Karpas-422 (cell line): Measurements from ENCODE around the gene FNDC3B. TPM values are rescaled to one million over a fixed set of nuclear protein-coding genes. Genes with fewer than 3 reads are reported as not detected.

Source experiments
- DNase-seq: peaks from one replicate; pipeline ENCODE4 v3.0.0-alpha.2; 2015
- H2AFZ ChIP-seq: fragments of 200-600 bp; sonication (generic); 2 replicates; pipeline ENCODE4 v1.6.1; 2014; ENCODE audit warnings: antibody characterized with exemption, low read length, mixed read lengths
- H3K27ac ChIP-seq: fragments of 200-600 bp; sonication (generic); 2 replicates; pipeline ENCODE4 v1.5.1; 2014; ENCODE audit warnings: mild to moderate bottlenecking, low read length, moderate library complexity
- H3K27me3 ChIP-seq: fragments of 200-600 bp; sonication (generic); 2 replicates; pipeline ENCODE4 v1.6.1; 2014; ENCODE audit warnings: low read length, mixed read lengths
- H3K36me3 ChIP-seq: fragments of 200-600 bp; sonication (generic); 2 replicates; pipeline ENCODE4 v1.6.1; 2014; ENCODE audit warnings: low read length, mixed read lengths; ENCODE audit not compliant: insufficient read depth
- H3K4me1 ChIP-seq: fragments of 200-600 bp; sonication (generic); 2 replicates; pipeline ENCODE4 v1.6.1; 2014; ENCODE audit warnings: mild to moderate bottlenecking, low read length, mixed read lengths
- H3K4me2 ChIP-seq: fragments of 200-600 bp; sonication (generic); 2 replicates; pipeline ENCODE4 v1.6.1; 2014; ENCODE audit warnings: low read length, low read depth, mild to moderate bottlenecking; ENCODE audit not compliant: poor library complexity, severe bottlenecking
- H3K4me3 ChIP-seq: fragments of 200-600 bp; sonication (generic); 2 replicates; pipeline ENCODE4 v1.5.1; 2014; ENCODE audit warnings: mild to moderate bottlenecking, antibody characterized with exemption, low read length, mixed read lengths
- H3K79me2 ChIP-seq: fragments of 200-600 bp; sonication (generic); 2 replicates; pipeline ENCODE4 v1.6.1; 2014; ENCODE audit warnings: mild to moderate bottlenecking, low read length, mixed read lengths
- H3K9ac ChIP-seq: fragments of 200-600 bp; sonication (generic); 2 replicates; pipeline ENCODE4 v1.6.0; 2014; ENCODE audit warnings: low read length
- H3K9me2 ChIP-seq: fragments of 200-600 bp; sonication (generic), shearing (Covaris generic); replicated peaks from 2 replicates; pipeline ENCODE4 v1.6.0; 2014; ENCODE audit warnings: mild to moderate bottlenecking, low read length, moderate library complexity; ENCODE audit not compliant: insufficient read depth
- H3K9me3 ChIP-seq: fragments of 300-700, 200-600 bp; sonication (generic); 2 replicates; pipeline ENCODE4 v1.6.1; 2014; ENCODE audit warnings: low read length, mixed read lengths
- H4K20me1 ChIP-seq: fragments of 200-600 bp; sonication (generic); 2 replicates; pipeline ENCODE4 v1.6.1; 2014; ENCODE audit warnings: mild to moderate bottlenecking, antibody characterized with exemption, low read length, low read depth; ENCODE audit not compliant: insufficient read depth
- total RNA-seq: library from RNA; depleted of rRNA; stranded (reverse); fragments of >200 nt; shearing (Covaris generic); gene quantifications from 2 replicates; pipeline ENCODE4 v1.2.3, GENCODE V29; 2014; ENCODE audit warnings: low replicate concordance

Gene FNDC3B
- total RNA-seq, 1 experiment from 2014 or later, result 2.6 TPM

DNA sequence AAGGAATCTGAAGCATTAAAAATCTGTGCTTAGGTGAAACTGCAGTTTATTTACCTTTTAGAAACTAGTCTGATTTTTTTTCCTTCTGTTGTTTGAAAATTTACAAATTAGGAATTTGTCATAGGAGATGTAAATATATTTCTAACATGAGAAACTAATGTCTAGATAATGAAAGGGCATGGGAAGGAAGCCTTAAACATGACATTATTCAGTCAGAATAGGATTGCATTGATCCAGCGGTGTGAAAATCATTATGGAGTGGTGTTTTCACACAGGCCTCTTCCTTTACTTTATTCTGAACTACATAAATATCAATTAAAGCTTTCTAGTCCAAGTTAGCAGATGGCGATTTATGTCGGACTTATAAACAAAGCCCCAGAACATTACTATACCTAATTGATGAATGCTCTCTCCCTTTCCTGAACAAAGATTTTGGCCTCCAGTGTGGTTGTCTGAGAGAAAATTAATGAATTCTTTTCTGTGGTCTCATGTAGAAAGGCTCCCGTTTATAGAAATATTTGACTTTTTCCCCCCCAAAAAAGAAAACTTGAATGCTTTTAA lies 37.9 kb downstream of the FNDC3B start:
- Histone ChIP-seq H3K36me3 (no peaks in the 10 kb centered on the region), H3K4me3 (no peak overlapping the region), H3K27me3 (no peaks in the 10 kb centered on the region), H2AFZ (no peak overlapping the region), H3K79me2 (no peaks in the 10 kb centered on the region), H4K20me1 (0 out of 2 replicates have a peak, but pooled peaks cover 3% of the 10 kb centered on the region), H3K4me2 (no peak overlapping the region), H3K27ac (no peak overlapping the region), H3K9ac (no peak overlapping the region), H3K9me3 (no peaks in the 10 kb centered on the region), H3K9me2 (no peaks in the 10 kb centered on the region), H3K4me1 (no peaks in the 10 kb centered on the region)
- DNase-seq, result no peak

DNA sequence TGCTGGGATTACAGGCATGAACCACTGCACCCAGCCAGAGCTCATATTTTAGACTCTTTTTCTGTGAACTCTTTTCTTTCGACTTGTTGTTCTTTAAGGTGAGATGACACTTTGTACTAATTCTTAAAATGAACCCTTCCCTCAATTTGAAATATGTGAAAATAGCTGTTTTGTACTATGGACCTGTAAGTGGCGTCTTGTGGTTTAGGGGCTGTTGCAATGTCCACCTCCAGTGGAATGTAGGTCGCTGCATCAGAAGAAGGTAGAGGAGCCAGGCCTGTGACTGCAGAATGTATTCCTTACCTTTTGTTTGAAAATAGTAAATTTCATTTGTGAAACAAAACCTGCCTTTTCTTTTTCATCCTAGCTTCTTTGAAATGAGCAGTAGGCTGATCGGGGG lies 38.9 kb downstream of the FNDC3B start:
- Histone ChIP-seq H3K4me3 (no peak overlapping the region), H3K9ac (no peak overlapping the region), H4K20me1 (0 out of 2 replicates have a peak, but pooled peaks cover 3% of the 10 kb centered on the region), H3K27me3 (no peaks in the 10 kb centered on the region), H3K27ac (no peak overlapping the region), H3K36me3 (no peaks in the 10 kb centered on the region), H3K9me2 (no peaks in the 10 kb centered on the region), H3K4me2 (no peak overlapping the region), H3K79me2 (no peaks in the 10 kb centered on the region), H2AFZ (no peak overlapping the region), H3K9me3 (no peaks in the 10 kb centered on the region), H3K4me1 (no peaks in the 10 kb centered on the region)
- no peak for DNase-seq

DNA sequence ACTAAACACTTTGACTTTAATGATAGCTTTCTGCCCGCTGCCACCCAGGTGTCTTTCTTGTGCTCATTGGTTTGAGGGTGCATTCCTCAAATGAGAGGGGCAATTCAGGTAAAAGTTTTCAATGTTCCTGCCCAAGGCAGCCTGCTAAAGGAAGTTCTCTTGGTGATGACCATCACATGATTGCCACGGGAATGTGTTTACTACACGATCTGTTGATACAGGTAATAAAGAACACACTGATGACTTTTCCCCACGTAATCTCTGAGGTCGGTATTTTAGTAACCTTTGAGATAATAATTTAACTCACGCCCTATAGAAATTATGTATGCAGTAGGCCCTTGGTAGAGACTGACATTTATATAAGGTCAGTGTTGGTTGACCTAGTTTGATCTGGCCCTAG lies 39.3 kb downstream of the FNDC3B start:
- Histone ChIP-seq H3K27me3 (no peaks in the 10 kb centered on the region), H3K36me3 (no peaks in the 10 kb centered on the region), H2AFZ (no peak overlapping the region), H3K9me2 (no peaks in the 10 kb centered on the region), H3K9ac (no peak overlapping the region), H4K20me1 (0 out of 2 replicates have a peak, but pooled peaks cover 3% of the 10 kb centered on the region), H3K9me3 (no peaks in the 10 kb centered on the region), H3K79me2 (no peaks in the 10 kb centered on the region), H3K27ac (no peak overlapping the region), H3K4me3 (no peak overlapping the region), H3K4me1 (no peaks in the 10 kb centered on the region), H3K4me2 (no peak overlapping the region)
- no peak for DNase-seq

DNA sequence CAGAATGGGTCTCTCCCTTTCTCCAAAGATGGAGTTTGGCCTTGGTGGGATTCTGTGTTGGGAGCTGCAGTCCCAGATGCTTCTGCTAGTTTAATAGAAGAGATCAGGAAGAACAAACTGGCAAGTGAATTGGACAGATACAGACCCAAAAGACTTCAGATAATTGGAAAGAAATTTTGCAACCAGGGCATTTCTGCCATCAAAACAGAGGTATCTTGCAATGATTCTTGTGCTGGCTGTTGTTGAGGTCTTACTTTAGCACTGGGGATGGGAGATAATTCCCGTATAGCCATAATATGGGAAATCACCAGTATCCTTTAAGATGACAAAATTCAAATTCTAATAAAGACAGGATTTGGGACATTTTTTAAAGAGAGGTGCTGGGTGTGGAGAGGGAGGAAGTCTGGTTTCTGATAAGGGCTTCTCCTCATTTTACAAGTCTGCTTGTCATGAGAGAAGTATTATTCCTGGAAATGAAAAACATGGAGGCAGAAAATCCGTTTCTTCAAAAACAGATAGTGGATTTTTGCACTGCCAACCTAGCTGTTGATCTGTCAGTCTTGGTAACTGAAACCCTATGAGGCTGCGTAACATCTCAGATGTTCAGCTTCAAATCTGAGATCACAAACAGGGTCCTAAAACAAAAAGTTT lies 40.1 kb downstream of the FNDC3B start:
- H3K9ac ChIP-seq, result no peak overlapping the region
- no peaks in the 10 kb centered on the region for H3K36me3 ChIP-seq
- no peak overlapping the region for H3K4me3 ChIP-seq
- H4K20me1 ChIP-seq, result 0 out of 2 replicates have a peak, but pooled peaks cover 3% of the 10 kb centered on the region
- no peak for DNase-seq
- no peaks in the 10 kb centered on the region for H3K9me2 ChIP-seq
- no peak overlapping the region for H2AFZ ChIP-seq
- H3K79me2 ChIP-seq, result no peaks in the 10 kb centered on the region
- no peaks in the 10 kb centered on the region for H3K4me1 ChIP-seq
- H3K4me2 ChIP-seq, result no peak overlapping the region
- no peaks in the 10 kb centered on the region for H3K27me3 ChIP-seq
- no peak overlapping the region for H3K27ac ChIP-seq
- H3K9me3 ChIP-seq, result no peaks in the 10 kb centered on the region

DNA sequence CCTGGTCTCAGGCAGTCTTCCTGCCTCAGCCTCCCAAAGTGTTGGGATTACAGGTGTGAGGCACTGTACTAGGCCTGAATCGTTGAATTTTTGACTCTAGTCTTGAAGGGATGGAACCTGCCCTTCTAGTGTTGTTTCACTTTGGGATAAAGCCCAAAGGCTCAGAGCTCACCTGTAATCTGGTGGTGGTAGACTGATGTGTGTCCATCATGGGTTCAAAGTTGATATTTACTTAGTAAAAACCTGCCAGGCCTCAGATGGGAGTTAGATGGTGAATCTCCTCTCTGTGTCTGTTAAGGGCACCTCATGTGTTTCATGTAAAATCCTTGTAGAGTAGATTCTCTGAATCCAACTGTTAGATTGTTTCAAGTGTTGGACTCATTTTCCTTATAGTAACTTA lies 41.1 kb downstream of the FNDC3B start:
- no peak overlapping the region for H3K27ac ChIP-seq
- no peak overlapping the region for H2AFZ ChIP-seq
- no peak overlapping the region for H3K4me3 ChIP-seq
- no peaks in the 10 kb centered on the region for H3K27me3 ChIP-seq
- DNase-seq, result no peak
- no peak overlapping the region for H3K4me2 ChIP-seq
- no peaks in the 10 kb centered on the region for H3K9me2 ChIP-seq
- no peaks in the 10 kb centered on the region for H3K36me3 ChIP-seq
- no peaks in the 10 kb centered on the region for H3K4me1 ChIP-seq
- H3K9ac ChIP-seq, result no peak overlapping the region
- H3K9me3 ChIP-seq, result no peaks in the 10 kb centered on the region
- no peaks in the 10 kb centered on the region for H3K79me2 ChIP-seq
- 0 out of 2 replicates have a peak, but pooled peaks cover 3% of the 10 kb centered on the region for H4K20me1 ChIP-seq

DNA sequence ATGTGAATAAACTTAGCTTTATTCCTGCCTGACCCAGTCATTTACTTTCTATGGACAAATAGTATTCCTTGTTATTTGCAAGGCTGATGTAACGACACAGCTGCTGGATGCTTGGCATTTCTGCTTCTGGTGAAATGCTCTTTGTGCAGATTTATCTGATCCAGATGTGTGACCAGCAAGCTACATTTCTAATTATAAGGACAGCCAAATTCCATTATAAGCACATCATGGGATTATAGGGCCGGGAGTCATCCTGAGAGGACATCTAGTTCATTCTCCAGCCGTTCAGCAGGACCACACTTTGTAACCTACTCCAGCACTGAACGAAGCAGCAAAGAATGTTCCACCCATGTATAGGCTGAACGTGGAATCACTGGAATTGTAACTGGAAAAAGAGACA lies 42.9 kb downstream of the FNDC3B start:
- no peak overlapping the region for H3K4me2 ChIP-seq
- H3K4me1 ChIP-seq, result no peaks in the 10 kb centered on the region
- no peak overlapping the region for H3K4me3 ChIP-seq
- H3K9me3 ChIP-seq, result no peaks in the 10 kb centered on the region
- DNase-seq, result no peak
- no peaks in the 10 kb centered on the region for H3K36me3 ChIP-seq
- H3K27ac ChIP-seq, result no peak overlapping the region
- H3K9ac ChIP-seq, result no peak overlapping the region
- H4K20me1 ChIP-seq, result 0 out of 2 replicates have a peak, but pooled peaks cover 3% of the 10 kb centered on the region
- H3K9me2 ChIP-seq, result no peaks in the 10 kb centered on the region
- H3K79me2 ChIP-seq, result no peaks in the 10 kb centered on the region
- no peaks in the 10 kb centered on the region for H3K27me3 ChIP-seq
- no peak overlapping the region for H2AFZ ChIP-seq

DNA sequence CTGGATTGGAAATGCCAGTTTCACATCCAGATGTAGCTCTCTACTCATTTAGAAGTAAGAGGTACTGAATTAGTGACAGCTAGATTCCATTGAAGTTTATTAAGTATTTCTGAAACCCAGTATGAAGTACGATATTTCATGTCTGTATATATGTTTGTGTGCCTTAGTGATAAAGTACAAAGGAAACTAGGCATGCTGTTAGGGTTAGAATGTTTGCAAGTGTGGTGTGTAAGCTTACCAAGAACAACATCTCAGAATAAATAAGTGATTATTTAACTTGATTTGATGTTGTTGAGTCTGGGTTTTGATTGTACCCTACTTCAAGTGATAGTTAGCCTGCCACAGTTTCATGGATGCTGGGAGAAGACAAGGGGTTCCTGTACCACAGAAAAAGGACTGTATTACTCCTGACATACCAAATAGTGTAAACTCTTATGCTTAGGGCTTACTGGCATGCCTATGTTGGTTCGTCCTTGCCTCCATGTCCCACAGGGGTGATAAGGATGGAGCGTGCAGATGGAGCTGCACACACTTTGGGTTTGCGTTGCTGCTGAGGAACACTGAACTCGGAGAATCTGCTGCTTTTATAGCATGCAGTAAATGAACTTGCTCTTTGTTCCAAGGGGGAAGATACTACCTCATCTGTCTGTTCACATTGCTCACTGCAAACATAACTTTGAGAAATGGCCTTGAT lies 43.6 kb downstream of the FNDC3B start:
- Histone ChIP-seq H3K9me3 (no peaks in the 10 kb centered on the region), H4K20me1 (0 out of 2 replicates have a peak, but pooled peaks cover 3% of the 10 kb centered on the region), H3K27ac (no peak overlapping the region), H3K4me2 (no peak overlapping the region), H3K4me1 (no peaks in the 10 kb centered on the region), H3K9ac (no peak overlapping the region), H3K79me2 (no peaks in the 10 kb centered on the region), H3K27me3 (no peaks in the 10 kb centered on the region), H3K36me3 (no peaks in the 10 kb centered on the region), H3K4me3 (no peak overlapping the region), H3K9me2 (no peaks in the 10 kb centered on the region), H2AFZ (no peak overlapping the region)
- DNase-seq, result no peak

DNA sequence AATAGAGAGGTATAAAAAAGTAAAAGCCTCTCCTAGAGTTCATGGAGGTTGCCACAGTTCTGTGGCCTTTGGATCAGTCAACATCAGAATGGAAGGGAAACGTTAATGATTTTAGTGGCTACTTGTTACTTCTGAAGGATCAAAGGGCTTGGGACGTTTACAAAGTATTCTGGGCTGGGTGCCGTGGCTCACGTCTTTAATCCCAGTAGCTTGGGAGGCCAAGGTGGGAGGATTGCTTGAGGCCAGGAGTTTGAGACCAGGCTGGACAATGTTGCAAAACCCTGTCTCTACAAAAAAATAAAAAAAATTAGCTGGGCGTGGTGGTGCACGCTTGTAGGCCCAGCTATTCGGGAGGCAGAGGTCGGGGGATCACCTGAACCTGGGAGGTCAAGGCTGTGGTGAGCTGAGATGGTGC lies 44.6 kb downstream of the FNDC3B start:
- Histone ChIP-seq H3K27ac (no peak overlapping the region), H3K36me3 (no peaks in the 10 kb centered on the region), H3K9me3 (no peaks in the 10 kb centered on the region), H4K20me1 (0 out of 2 replicates have a peak, but pooled peaks cover 2% of the 10 kb centered on the region), H3K79me2 (no peaks in the 10 kb centered on the region), H3K9ac (no peak overlapping the region), H3K4me2 (no peak overlapping the region), H3K4me1 (no peaks in the 10 kb centered on the region), H3K9me2 (no peaks in the 10 kb centered on the region), H3K4me3 (no peak overlapping the region), H2AFZ (no peak overlapping the region), H3K27me3 (no peaks in the 10 kb centered on the region)
- no peak for DNase-seq
